Cardiac septum (tissue), 1 donor: ENCODE data around the gene MCAM. TPM values are rescaled to one million over a fixed set of nuclear protein-coding genes. Genes with fewer than 3 reads are reported as not detected.

Experiments
- DNase-seq: peaks from one replicate; pipeline ENCODE4 v3.0.0-alpha.2; 2020; ENCODE audit warnings: low spot score
- intact Hi-C: fragments of 100-400 bp; cut with DNase I; formaldehyde crosslinking; loops from one replicate; pipeline ENCODE4 v1.14.0; 2022
- microRNA-seq: library from miRNA; unstranded; fragments of <30 nt; microRNA quantifications from one replicate; pipeline ENCODE4 v1.2.0, GENCODE V29; 2020
- total RNA-seq: library from RNA; stranded (reverse); fragmentation: NEBNext Ultra II Directional; extraction: Animal tissue kit (Norgen Biotek cat#: 25700); gene quantifications from one replicate; pipeline ENCODE4 v1.2.1, GENCODE V29; 2021
- donor health status: DM: no; HTN: no; CAD: no.

MCAM gene
- total RNA-seq, 1 donor from 2014 or later, result 110 TPM

DNA sequence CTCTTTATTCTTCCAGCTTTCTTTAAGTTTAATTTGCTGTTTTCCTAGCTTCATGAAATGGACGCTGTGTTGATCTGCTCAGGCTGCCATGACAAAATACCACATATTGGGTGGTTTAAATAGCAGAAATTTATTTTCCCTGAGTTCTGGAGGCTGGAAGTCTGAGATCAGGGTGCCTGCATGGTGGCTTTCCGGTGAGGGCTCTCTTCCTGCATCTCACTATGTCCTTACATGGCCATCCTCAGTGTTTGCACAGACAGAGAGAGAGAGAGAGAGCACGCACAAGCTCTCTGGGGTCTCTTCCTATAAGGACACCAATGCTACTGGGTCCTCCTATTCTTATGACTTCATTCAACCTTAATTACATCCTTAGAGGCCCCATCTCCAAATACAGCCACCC is 28.7 kb downstream of the MCAM start:
- no peak for DNase-seq
- intact Hi-C loops, result no loop called here

DNA sequence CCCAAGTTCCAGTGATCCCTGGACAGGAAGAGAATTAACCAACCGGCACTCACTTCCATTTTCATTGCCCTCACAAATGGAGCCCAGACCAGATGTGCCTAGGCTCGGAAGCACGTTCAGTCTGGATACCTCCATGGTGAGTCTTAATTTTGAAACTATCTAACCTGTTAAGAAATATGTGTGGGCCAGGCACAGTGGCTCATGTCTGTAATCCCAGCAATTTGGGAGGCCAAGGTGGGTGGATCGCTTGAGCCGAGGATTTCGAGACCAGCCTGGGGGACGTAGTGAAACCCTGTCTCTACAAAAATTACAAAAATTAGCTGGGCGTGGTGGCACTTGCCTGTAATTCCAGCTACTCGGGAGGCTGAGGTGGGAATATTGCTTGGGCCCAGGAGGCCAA is 31.5 kb downstream of the MCAM start:
- no peak for DNase-seq
- intact Hi-C loops, result no loop called here

DNA sequence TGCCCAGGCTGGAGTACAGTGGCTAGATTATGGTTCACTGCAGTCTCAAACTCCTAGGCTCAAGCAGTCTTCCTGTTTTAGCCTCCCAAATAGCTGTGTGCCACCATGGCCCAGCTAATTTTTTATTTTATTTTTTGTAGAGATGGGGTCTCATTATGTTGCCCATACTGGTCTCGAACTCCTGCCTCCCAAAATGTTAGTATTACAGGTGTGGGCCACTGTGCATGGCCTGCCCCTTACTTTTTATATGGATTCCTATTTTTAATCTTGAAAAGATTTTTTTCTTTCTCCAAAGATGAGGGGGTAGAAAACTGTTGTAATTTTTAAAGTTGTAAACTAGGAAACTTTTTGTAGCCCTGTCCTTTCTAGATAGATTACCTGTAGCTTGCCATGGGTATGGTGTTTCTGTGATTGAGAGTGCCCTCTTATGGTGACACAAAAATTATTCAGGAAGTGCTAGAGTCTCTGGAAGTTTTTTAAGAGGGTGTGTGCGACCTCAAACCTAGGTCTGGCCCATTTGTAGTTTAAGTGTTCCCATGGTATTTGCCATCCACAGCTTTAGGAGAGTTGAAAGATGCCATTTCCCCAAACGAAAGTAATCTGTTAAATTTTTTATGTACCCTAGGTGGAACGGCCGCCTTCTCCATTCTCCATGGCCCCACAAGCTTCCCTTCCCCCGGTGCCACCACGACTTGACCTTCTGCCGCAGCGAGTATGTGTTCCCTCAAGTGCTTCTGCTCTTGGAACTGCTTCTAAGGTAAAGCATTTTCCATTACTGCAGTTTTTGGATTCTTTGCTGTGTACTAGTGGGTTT is 32.4 kb downstream of the MCAM start:
- no peak for DNase-seq
- intact Hi-C loops, result loop anchor here (5.0 kb wide), 1 partner anchor 77 kb away; the partner anchor contains the start of gene CBL

DNA sequence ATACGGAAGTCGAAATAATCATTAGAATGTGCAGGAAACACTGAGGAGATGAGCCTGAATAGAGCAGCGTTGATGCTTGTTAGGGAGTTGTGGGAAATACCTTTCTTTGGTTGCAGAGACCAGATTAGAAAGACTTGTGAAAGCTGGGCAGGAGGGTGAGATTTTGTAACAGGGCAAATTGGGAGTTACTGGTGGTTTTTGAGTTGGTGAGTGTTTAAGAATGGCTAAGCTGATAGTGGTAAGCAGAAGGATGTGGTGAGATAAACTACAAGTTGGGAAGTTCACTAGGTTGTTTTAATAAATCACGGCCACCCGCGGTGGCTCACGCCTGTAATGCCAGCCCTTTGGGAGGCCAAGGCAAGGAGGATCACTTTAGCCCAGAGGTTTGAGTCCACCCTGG is 34.4 kb downstream of the MCAM start:
- intact Hi-C loops, result loop anchor here (5.0 kb wide), 1 partner anchor 75 kb away; the partner anchor contains the start of gene CBL
- no peak for DNase-seq

DNA sequence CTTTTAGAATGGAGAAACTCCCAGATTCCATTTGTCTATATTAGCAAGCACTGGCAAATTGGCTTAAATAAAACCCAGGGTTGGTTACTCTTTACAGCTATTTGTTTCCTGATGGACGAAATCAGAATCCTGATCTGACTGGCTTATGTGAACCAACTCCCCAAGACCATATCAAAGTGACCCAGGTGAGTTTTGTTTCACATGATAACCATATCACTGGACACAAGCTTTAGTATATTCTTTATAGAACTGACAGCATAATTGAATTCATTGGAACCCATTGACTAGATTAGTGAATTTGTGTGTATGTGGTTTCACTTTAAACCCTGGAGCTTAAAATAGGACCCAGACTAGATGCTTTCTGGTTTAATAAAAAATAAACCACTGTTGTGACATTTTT is 39.3 kb downstream of the MCAM start:
- intact Hi-C loops, result no loop called here
- DNase-seq, result no peak

DNA sequence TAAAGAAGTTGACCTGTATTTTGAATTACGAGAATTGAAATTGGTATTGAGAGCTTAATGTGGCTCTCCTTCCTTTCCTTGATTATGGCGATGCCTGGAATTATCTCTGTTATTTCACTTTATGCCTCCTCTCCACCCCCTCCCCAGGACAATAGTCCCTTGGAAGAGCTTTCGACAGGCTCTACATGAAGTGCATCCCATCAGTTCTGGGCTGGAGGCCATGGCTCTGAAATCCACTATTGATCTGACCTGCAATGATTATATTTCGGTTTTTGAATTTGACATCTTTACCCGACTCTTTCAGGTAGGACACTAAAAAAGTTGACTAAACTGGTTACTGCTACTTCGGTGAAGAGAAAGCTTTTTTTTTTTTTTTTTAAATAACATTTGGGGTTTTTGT is 43.2 kb downstream of the MCAM start:
- no peak for DNase-seq
- intact Hi-C loops, result no loop called here

DNA sequence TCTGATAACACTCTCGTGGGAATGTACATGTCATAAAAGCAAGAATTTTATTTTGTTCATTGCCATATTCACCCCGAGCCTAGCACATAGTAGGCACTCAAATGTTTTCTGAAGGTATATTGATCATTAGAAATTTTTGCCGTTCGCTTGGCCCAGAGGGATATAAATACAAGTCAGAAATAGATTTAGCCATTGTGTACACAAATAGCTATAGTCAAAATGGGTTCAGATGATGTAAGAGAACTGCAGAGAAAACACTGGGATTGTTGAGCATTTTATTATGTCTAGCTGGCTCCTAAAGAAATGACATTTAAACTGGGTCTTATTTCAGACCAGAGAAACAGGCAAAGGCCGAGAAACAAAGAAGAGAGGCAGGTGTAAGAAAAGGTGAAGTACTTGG is 49.3 kb downstream of the MCAM start:
- intact Hi-C loops, result no loop called here
- no peak for DNase-seq

DNA sequence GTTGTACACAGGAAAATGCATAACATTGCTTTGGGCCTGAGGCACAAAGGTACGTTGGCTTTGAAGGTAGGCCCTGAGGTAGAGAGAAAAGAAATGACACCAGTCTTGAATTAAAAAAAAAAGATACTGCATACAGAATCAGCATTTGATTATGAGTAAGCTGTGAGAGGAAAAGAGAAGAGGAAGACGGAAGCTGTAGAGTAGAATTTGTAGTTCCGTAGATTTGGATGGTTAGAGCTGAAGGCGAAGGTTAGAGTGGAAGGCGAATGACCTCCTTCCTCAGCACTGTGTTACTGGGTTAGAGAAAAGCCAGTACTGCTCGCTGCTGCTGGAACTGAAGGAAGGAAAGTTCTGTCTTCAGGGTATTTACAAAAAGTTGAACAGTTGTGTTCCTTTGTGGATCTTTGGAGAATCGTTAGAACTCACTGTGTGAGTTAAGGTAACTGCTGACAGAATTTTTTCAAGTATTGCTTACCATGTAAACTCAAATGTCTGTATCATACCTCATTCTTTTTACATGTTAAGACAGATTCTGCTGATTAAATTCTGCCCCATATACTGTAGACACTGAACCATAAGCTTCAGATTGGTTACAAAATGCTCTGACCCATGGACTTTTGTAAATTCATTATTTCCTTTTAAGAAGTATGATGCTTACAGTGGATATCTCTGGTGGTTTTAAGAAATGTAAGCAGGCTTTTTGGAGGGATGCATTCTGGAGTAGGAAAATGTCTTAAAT is 50.2 kb downstream of the MCAM start:
- intact Hi-C loops, result no loop called here
- no peak for DNase-seq

DNA sequence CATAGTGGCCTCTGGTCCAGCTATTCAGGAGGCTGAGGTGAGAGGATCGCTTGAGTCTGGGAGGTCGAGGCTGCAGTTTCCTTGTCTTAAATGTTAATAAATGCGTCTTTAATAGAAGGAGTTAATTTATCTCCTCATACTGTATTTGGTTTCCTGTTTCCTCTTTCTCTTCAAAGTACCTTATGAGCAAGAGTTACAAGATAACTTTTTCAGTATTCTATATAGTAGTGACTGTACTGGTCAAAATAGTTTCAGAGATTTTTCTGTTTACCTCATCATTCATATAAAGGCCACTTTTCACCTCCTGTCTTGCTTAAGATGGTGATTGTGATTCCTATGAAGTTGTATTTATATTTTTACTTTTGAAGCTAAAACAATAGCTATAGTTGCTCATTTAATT is 50.9 kb downstream of the MCAM start:
- DNase-seq, result no peak
- intact Hi-C loops, result no loop called here

DNA sequence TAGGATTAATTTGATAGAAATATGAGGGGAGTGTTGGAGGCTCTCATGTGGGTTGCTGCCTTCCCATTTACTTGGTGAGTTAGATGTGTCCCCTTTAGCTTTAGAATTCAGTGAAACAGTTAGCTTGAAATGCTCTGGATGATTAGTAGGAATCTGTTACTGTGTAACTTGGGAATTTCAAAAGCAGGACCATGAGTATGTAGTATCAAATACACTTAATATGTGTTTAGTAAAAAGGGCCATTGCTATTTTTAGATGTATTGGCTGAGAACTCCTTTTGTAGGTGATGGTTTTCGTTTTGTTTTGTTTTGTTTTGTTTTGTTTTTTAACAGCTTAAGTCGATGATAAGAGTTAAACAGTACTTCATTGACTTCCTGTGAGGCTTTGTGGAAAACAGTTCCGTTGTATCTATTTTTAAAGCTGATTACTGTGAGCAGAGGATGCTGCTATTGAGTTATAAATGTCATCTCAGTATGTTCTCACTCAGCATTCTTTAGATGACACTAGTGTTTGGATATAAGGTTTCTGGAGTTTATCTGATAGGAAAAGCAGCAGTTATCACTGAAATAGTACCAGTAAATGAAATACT is 53.5 kb downstream of the MCAM start:
- intact Hi-C loops, result loop anchor here (5.0 kb wide), 2 partner anchors 56 to 59 kb away; partner anchors contain the start of gene CBL

DNA sequence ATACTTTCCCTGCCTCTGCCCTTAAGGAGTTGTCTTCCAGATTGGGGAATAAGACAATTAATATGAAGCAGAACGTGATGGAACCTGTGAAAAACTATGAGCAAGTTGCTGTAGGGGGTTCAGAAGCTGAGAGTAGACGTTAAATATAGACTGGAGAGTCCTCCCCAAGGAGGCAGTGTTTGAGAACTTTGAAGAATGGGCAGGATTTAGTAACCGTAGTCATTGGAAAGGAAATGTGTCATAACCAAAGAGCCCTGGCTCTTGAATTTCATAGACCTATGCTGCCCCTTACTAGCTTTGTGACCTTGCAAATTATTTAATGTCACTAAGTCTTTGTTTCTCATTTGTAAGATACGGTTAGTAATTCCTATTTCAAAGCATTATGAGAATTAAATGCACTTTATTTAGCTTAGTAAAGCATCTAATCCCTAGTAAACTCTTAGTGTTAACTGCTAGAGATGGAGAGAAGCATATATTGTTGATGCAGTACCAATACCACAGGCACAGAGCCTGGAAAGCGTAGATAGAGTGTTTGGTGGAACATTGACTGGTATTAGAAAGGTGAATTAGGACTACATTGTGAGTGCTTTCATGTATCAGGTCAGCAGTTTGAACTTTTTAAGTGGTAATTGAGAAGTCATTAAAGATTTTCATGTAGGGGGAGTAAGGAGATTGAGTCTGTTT is 54.1 kb downstream of the MCAM start:
- intact Hi-C loops, result loop anchor here (5.0 kb wide), 2 partner anchors 56 to 59 kb away; partner anchors contain the start of gene CBL
- no peak for DNase-seq

More for the DNA sequence above, 53.5 kb downstream of the MCAM start:
- no peak for DNase-seq

DNA sequence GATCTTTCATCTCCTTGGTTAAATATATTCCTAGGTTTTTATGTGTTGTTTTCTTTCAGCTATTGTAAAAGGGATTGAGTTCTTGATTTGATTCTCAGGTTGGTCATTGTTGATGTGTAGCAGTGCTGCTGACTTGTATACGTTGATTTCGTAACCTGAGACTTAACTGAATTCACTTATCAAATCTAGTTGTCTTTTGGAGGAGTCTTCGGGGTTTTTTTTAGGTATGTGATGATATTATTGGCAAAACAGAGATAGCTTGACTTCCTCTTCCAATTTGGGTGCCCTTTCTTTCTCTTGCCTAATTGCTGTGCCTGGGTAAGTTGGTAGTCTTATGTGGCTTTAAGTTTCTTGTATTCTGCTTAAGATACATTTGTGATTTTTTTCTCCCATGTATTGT is 57.9 kb downstream of the MCAM start:
- no peak for DNase-seq
- intact Hi-C loops, result no loop called here

Small RNAs within 50 kb of the gene (microRNA-seq; reads per million reads assigned to microRNA genes)
- not detected for gene MIR6756

Other genes starting within 250 kb of the MCAM start
- gene VPS11, start 249.3 kb downstream of the MCAM start, total RNA-seq, result 18.5 TPM
- 14.7 TPM for gene HMBS, start 232.2 kb downstream of the MCAM start, total RNA-seq
- 18.9 TPM for gene DPAGT1, start 215.3 kb downstream of the MCAM start, total RNA-seq
- gene C2CD2L, start 209.8 kb downstream of the MCAM start, total RNA-seq, result 11.8 TPM
- gene HINFP, start 195.6 kb downstream of the MCAM start, total RNA-seq, result 14.5 TPM
- gene ABCG4, start 168.1 kb downstream of the MCAM start, total RNA-seq, result 1.0 TPM
- 25.4 TPM for gene NLRX1, start 148.4 kb downstream of the MCAM start, total RNA-seq
- not detected for gene NHERF4, start 131.7 kb downstream of the MCAM start, total RNA-seq
- gene CBL, start 110.8 kb downstream of the MCAM start, total RNA-seq, result 13.4 TPM
- 10.7 TPM for gene RNF26, start 17.4 kb upstream of the MCAM start, total RNA-seq
- 33.8 TPM for gene C1QTNF5, start 23.8 kb upstream of the MCAM start, total RNA-seq
- gene MFRP, start 29.6 kb upstream of the MCAM start, total RNA-seq, result not detected
- 80.0 TPM for gene USP2, start 64.6 kb upstream of the MCAM start, total RNA-seq
- 6.8 TPM for gene THY1, start 106.0 kb upstream of the MCAM start, total RNA-seq